Measurements from ENCODE around the gene TAS2R31. TPM values are rescaled to one million over a fixed set of nuclear protein-coding genes. Genes with fewer than 3 reads are reported as not detected.
"Not testable (repeated sequence)": the region's sequence is repeated elsewhere in the genome, so short reads cannot be mapped to it uniquely, and the experiment has no call there.

TAS2R31 gene
- total RNA-seq, 3 donors from 2014 or later (not counting 1 experiment from before 2014, with no cell fraction given) = 3.7 to 6.2 (median 4.0) TPM

- H3K4me3 Mint-ChIP-seq = no peak overlapping the region
- no peaks in the 10 kb centered on the region for H3K27me3 ChIP-seq (ENCODE audit: control insufficient read depth, insufficient read depth, low read length)
- DNase-seq = no peak
- no peaks in the 10 kb centered on the region for H3K36me3 Mint-ChIP-seq
- no peak overlapping the region for H3K27ac Mint-ChIP-seq
- ATAC-seq = no peak
- no peaks in the 10 kb centered on the region for H3K9me3 ChIP-seq (ENCODE audit: control insufficient read depth, insufficient read depth, low read length)
- no peak overlapping the region for H3K27ac ChIP-seq (ENCODE audit: low read length)
- no peaks in the 10 kb centered on the region for H3K9me3 Mint-ChIP-seq
- no peaks in the 10 kb centered on the region for H3K4me1 ChIP-seq (ENCODE audit: control insufficient read depth, insufficient read depth, low read length)
- WGBS (ENCODE audit: insufficient coverage) = no CpG with 5 or more reads among the region's 1 CpG
- H3K36me3 ChIP-seq (ENCODE audit: control insufficient read depth, insufficient read depth, low read length) = no peaks in the 10 kb centered on the region
- H3K27me3 Mint-ChIP-seq (ENCODE audit: low read depth in 2 of 2) = no peaks in the 10 kb centered on the region
- peaks cover 7 to 24% of the 10 kb centered on the region in 2 donors for H3K4me1 Mint-ChIP-seq
- no peak for TF ChIP-seq CTCF (IDR thresholded peaks at IDR 0.05)
- intact Hi-C loops (cut with micrococcal nuclease) = no loop called here
- no peak overlapping the region for H3K4me3 ChIP-seq (ENCODE audit: low read length)
Measured at GRCh38 chr12:11040162-11040561, 9.0 kb upstream of the TAS2R31 start.

- H3K36me3 ChIP-seq (ENCODE audit: control insufficient read depth, insufficient read depth, low read length) = no peaks in the 10 kb centered on the region
- intact Hi-C loops (cut with micrococcal nuclease) = no loop called here
- ATAC-seq = no peak
Measured at GRCh38 chr12:11039171-11039570, 8.0 kb upstream of the TAS2R31 start.

GRCh38 chr12:11033959-11034358 lies 2.8 kb upstream of the TAS2R31 start:
- intact Hi-C loops (cut with micrococcal nuclease); H3K36me3 ChIP-seq (ENCODE audit: control insufficient read depth, insufficient read depth, low read length); DNase-seq; H3K4me1 Mint-ChIP-seq; H3K27ac Mint-ChIP-seq; H3K9me3 Mint-ChIP-seq; H3K4me1 ChIP-seq (ENCODE audit: control insufficient read depth, insufficient read depth, low read length); H3K36me3 Mint-ChIP-seq; H3K4me3 Mint-ChIP-seq; H3K27ac ChIP-seq (ENCODE audit: low read length); H3K27me3 ChIP-seq (ENCODE audit: control insufficient read depth, insufficient read depth, low read length); H3K27me3 Mint-ChIP-seq (ENCODE audit: low read depth in 2 of 2); H3K9me3 ChIP-seq (ENCODE audit: control insufficient read depth, insufficient read depth, low read length); H3K4me3 ChIP-seq (ENCODE audit: low read length); ATAC-seq: not testable (repeated sequence)
- no CpG with 5 or more reads among the region's 3 CpGs for WGBS (ENCODE audit: insufficient coverage)

More at GRCh38 chr12:11039171-11039570, 8.0 kb upstream of the TAS2R31 start:
- Histone ChIP-seq H3K27me3 (ENCODE audit: control insufficient read depth, insufficient read depth, low read length) (no peaks in the 10 kb centered on the region), H3K27ac (ENCODE audit: low read length) (no peak overlapping the region), H3K4me3 (ENCODE audit: low read length) (no peak overlapping the region), H3K4me1 (ENCODE audit: control insufficient read depth, insufficient read depth, low read length) (no peaks in the 10 kb centered on the region), H3K9me3 (ENCODE audit: control insufficient read depth, insufficient read depth, low read length) (no peaks in the 10 kb centered on the region)
- no peak for TF ChIP-seq CTCF (IDR thresholded peaks at IDR 0.05)
- no peak for DNase-seq
- no peaks in the 10 kb centered on the region for H3K27me3 Mint-ChIP-seq (ENCODE audit: low read depth in 2 of 2)
- peaks cover 7 to 21% of the 10 kb centered on the region in 2 donors for H3K4me1 Mint-ChIP-seq
- H3K4me3 Mint-ChIP-seq = no peak overlapping the region
- H3K27ac Mint-ChIP-seq = no peak overlapping the region
- 94% methylated on average over 3 of the region's 3 CpGs for WGBS (ENCODE audit: insufficient coverage)
- no peaks in the 10 kb centered on the region for H3K9me3 Mint-ChIP-seq
- H3K36me3 Mint-ChIP-seq = no peaks in the 10 kb centered on the region

GRCh38 chr12:11026118-11026517 lies 5.1 kb downstream of the TAS2R31 start:
- H3K4me3 Mint-ChIP-seq = no peak overlapping the region
- H3K4me1 Mint-ChIP-seq = peaks cover 0 to 13% of the 10 kb centered on the region in 2 donors
- no peak overlapping the region for H3K27ac Mint-ChIP-seq
- H3K4me3 ChIP-seq (ENCODE audit: low read length) = no peak overlapping the region
- peaks cover 4% of the 10 kb centered on the region for H3K36me3 ChIP-seq (ENCODE audit: control insufficient read depth, insufficient read depth, low read length)
- peaks cover 0 to 3% of the 10 kb centered on the region in 2 donors for H3K9me3 Mint-ChIP-seq
- ATAC-seq = no peak
- H3K27me3 Mint-ChIP-seq (ENCODE audit: low read depth in 2 of 2) = no peaks in the 10 kb centered on the region
- no peaks in the 10 kb centered on the region for H3K9me3 ChIP-seq (ENCODE audit: control insufficient read depth, insufficient read depth, low read length)
- DNase-seq = no peak
- no peak overlapping the region for H3K27ac ChIP-seq (ENCODE audit: low read length)
- H3K36me3 Mint-ChIP-seq = peaks cover 11% of the 10 kb centered on the region
- no peak for TF ChIP-seq CTCF (IDR thresholded peaks at IDR 0.05)
- intact Hi-C loops (cut with micrococcal nuclease) = no loop called here
- WGBS (ENCODE audit: insufficient coverage) = 95% methylated on average over 6 of the region's 6 CpGs
- no peaks in the 10 kb centered on the region for H3K4me1 ChIP-seq (ENCODE audit: control insufficient read depth, insufficient read depth, low read length)
- no peaks in the 10 kb centered on the region for H3K27me3 ChIP-seq (ENCODE audit: control insufficient read depth, insufficient read depth, low read length)
